A549 (cell line): ENCODE results near the gene RPL13A. TPM values are rescaled to one million over a fixed set of nuclear protein-coding genes. Genes with fewer than 3 reads are reported as not detected.

Source experiments
- ATAC-seq, 2 experiments: fragments of 200-7000 bp in 1 of 2; fragments of >200 bp in 1 of 2; cut with Nextera tagmentation in 1 of 2; cut with Tn5 transposase in 1 of 2; 3 replicates each; pipeline versions ENCODE4 v1.8.0 to v1.9.1; 2018 to 2020; ENCODE audit warnings: mild to moderate bottlenecking in 1 of 2, moderate library complexity in 1 of 2
- CTCF ChIA-PET: fragments of 300-600 bp; sonication (Branson Sonifier 250); formaldehyde crosslinking; extraction: SDS; loops from one replicate; lab custom pipeline; 2021; ENCODE audit warnings: antibody characterized with exemption, inconsistent platforms; lab: Yijun Ruan, JAX
- POLR2A ChIA-PET: fragments of 350-600 bp; formaldehyde crosslinking; extraction: SDS; loops from one replicate; lab custom pipeline; 2021; ENCODE audit warnings: antibody characterized with exemption, inconsistent platforms; lab: Yijun Ruan, JAX
- DNase-seq, 2 experiments: peaks; one replicate each; pipeline versions ENCODE4 v3.0.0 to v3.0.0-alpha.2; 2011 to 2016; ENCODE audit warnings: low read depth in 1 of 2, low spot score in 1 of 2
- FAIRE-seq: peaks from 2 replicates; lab custom pipeline; 2011; peaks lifted over from hg19 to GRCh38; lab: Jason Lieb, UNC
- H3K27ac ChIP-seq, 2 experiments: fragments of >200 bp; sonication (Bioruptor Twin); formaldehyde crosslinking; 3 replicates each; pipeline ENCODE4 v1.5.1; 2016 to 2017
- H3K4me1 ChIP-seq: fragments of >200 bp; sonication (Bioruptor Twin); formaldehyde crosslinking; 3 replicates; pipeline ENCODE4 v1.6.1; 2016
- H3K4me2 ChIP-seq: fragments of >200 bp; sonication (Bioruptor Twin); formaldehyde crosslinking; 3 replicates; pipeline ENCODE4 v1.6.1; 2016
- H3K4me3 ChIP-seq: fragments of >200 bp; sonication (Bioruptor Twin); formaldehyde crosslinking; 3 replicates; pipeline ENCODE4 v1.5.1; 2016
- H3K9me3 ChIP-seq: fragments of >200 bp; sonication (Bioruptor Twin); formaldehyde crosslinking; 3 replicates; pipeline ENCODE4 v1.6.1; 2016
- BHLHE40 ChIP-seq: IDR thresholded peaks from 2 replicates; pipeline ENCODE4 v1.6.1; 2012; ENCODE audit warnings: low read depth, low read length, inconsistent platforms
- E2F6 ChIP-seq: IDR thresholded peaks from 2 replicates; pipeline ENCODE4 v1.6.1; 2012; ENCODE audit warnings: low read depth, borderline replicate concordance
- EHMT2 ChIP-seq: fragments of 200-600 bp; sonication (generic); IDR thresholded peaks from 2 replicates; pipeline ENCODE4 v1.6.1; 2016; ENCODE audit warnings: antibody characterized with exemption, low read depth, mild to moderate bottlenecking, moderate library complexity
- EP300 ChIP-seq, 2 experiments: fragments of >200 bp; sonication (Bioruptor Twin); formaldehyde crosslinking; IDR thresholded peaks; 2 replicates in 1 of 2; 3 replicates in 1 of 2; pipeline ENCODE4 v1.6.1; 2016 to 2017
- ESRRA ChIP-seq: fragments of 150-350 bp; IDR thresholded peaks from 2 replicates; pipeline ENCODE4 v1.6.1; 2014; ENCODE audit warnings: mild to moderate bottlenecking, low read length, borderline replicate concordance
- GATA3 ChIP-seq: IDR thresholded peaks from 2 replicates; pipeline ENCODE4 v1.6.1; 2012; ENCODE audit warnings: borderline replicate concordance
- HEYL ChIP-seq: fragments of 250-450 bp; sonication (Bioruptor Pico); IDR thresholded peaks from 2 replicates; pipeline ENCODE4 v1.8.0; 2021; ENCODE audit warnings: mild to moderate bottlenecking, moderate library complexity
- HMGXB4 ChIP-seq: fragments of 250-450 bp; sonication (Bioruptor Pico); IDR thresholded peaks from 2 replicates; pipeline ENCODE4 v1.5.0; 2021; ENCODE audit warnings: mild to moderate bottlenecking, moderate library complexity, borderline replicate concordance
- HOXA7 ChIP-seq: fragments of 250-450 bp; sonication (Bioruptor Pico); IDR thresholded peaks from 2 replicates; pipeline ENCODE4 v1.5.0; 2020; ENCODE audit warnings: mild to moderate bottlenecking, moderate library complexity
- HOXB5 ChIP-seq: fragments of 250-450 bp; sonication (Bioruptor Pico); IDR thresholded peaks from 2 replicates; pipeline ENCODE4 v1.5.0; 2020; ENCODE audit warnings: mild to moderate bottlenecking, moderate library complexity
- KDM5A ChIP-seq: fragments of 200-600 bp; sonication (generic); IDR thresholded peaks from 2 replicates; pipeline ENCODE4 v1.6.1; 2016; ENCODE audit warnings: antibody characterized with exemption, mild to moderate bottlenecking
- PBX3 ChIP-seq: IDR thresholded peaks from 2 replicates; pipeline ENCODE4 v1.6.1; 2012
- PHF8 ChIP-seq: fragments of 200-600 bp; sonication (generic); IDR thresholded peaks from 2 replicates; pipeline ENCODE4 v1.6.1; 2016; ENCODE audit warnings: low read depth, mild to moderate bottlenecking, antibody characterized with exemption, moderate library complexity, borderline replicate concordance
- RAD21 ChIP-seq, 2 experiments: fragments of >200 bp in 1 of 2; sonication (Bioruptor Twin) in 1 of 2; formaldehyde crosslinking in 1 of 2; IDR thresholded peaks in 1 of 2; conservative IDR thresholded peaks in 1 of 2; 2 replicates in 1 of 2; 3 replicates in 1 of 2; pipeline ENCODE4 v1.6.1; 2012 to 2018; ENCODE audit warnings: inconsistent platforms in 1 of 2
- RARB ChIP-seq: fragments of 250-450 bp; sonication (Bioruptor Pico); IDR thresholded peaks from 2 replicates; pipeline ENCODE4 v1.8.0; 2021; ENCODE audit warnings: mild to moderate bottlenecking, moderate library complexity
- RCOR1 ChIP-seq: fragments of 150-350 bp; IDR thresholded peaks from 2 replicates; pipeline ENCODE4 v1.6.1; 2014; ENCODE audit warnings: antibody characterized with exemption, low read length, low read depth
- RFX5 ChIP-seq: fragments of 450-650 bp; IDR thresholded peaks from 2 replicates; pipeline ENCODE4 v1.7.1; 2014; ENCODE audit warnings: antibody characterized with exemption, mild to moderate bottlenecking, moderate library complexity
- SREBF2 ChIP-seq: fragments of 450-650 bp; IDR thresholded peaks from 2 replicates; pipeline ENCODE4 v1.6.1; 2014; ENCODE audit warnings: mild to moderate bottlenecking, moderate library complexity
- ZFP36 ChIP-seq: fragments of 450-650 bp; IDR thresholded peaks from 2 replicates; pipeline ENCODE4 v1.6.1; 2014; ENCODE audit warnings: borderline replicate concordance; ENCODE audit not compliant: partially characterized antibody
- WGBS: methylation state at CpG from one replicate; pipeline ENCODE4 v1.1.6; 2017; ENCODE audit errors: missing lambda C conversion rate; 5-methylcytosine and 5-hydroxymethylcytosine counted together
- polyA plus RNA-seq, 4 experiments: library from polyadenylated mRNA; depleted of rRNA in 3 of 4; stranded (reverse); fragments of >200 nt; fragmentation: RNase III in 1 of 4; extraction: RNeasy Plus Mini Kit Qiagen cat#74134 plus additional on column Dnase treatment in 1 of 4; gene quantifications; 2 replicates in 3 of 4; 3 replicates in 1 of 4; pipeline ENCODE4 v1.2.3, GENCODE V29; 2011 to 2017

RPL13A gene
- polyA plus RNA-seq, 2 of the 4 experiments (the other 2 are of a cell fraction) = 3,595 to 5,410 TPM

- Histone ChIP-seq H3K4me3 (no peak overlapping the region), H3K27ac (no peak overlapping the region), H3K4me1 (peaks cover 15% of the 10 kb centered on the region), H3K9me3 (no peaks in the 10 kb centered on the region), H3K4me2 (no peak overlapping the region)
- ChIA-PET CTCF (interaction anchor here (0.7 to 4.6 kb wide), 6 partner anchors 9 to 56 kb away, joined by 4 to 42 read pairs (median 14); no protein-coding TSS in a partner anchor), POLR2A (no interaction called here)
- DNase-seq (no peak), FAIRE-seq (no peak), ATAC-seq (no peak; a peak in 1 of 6 replicates)
- WGBS = 87% methylated on average over 21 of the region's 21 CpGs
- TF ChIP-seq KDM5A (no peak), RFX5 (no peak), HMGXB4 (CRISPR knock-in tag) (no peak), BHLHE40 (no peak), E2F6 (no peak), RAD21 (conservative IDR thresholded peaks at IDR 0.05 in 1 of 2, IDR thresholded peaks at IDR 0.05 in 1 of 2) (no peak), PHF8 (no peak), RCOR1 (no peak), HEYL (CRISPR knock-in tag) (no peak), RARB (no peak)
Observed at GRCh38 chr19:49514151-49514550, 26.7 kb downstream of the RPL13A start.

- WGBS = 74% methylated on average over 4 of the region's 4 CpGs
- CTCF ChIA-PET = interaction anchor here (1.0 to 4.6 kb wide), 9 partner anchors 10 to 156 kb away, joined by 3 to 42 read pairs (median 6); no protein-coding TSS in a partner anchor
- no peak overlapping the region for H3K4me2 ChIP-seq
- POLR2A ChIA-PET = no interaction called here
- peaks cover 15% of the 10 kb centered on the region for H3K4me1 ChIP-seq
- H3K4me3 ChIP-seq = no peak overlapping the region
- ATAC-seq (no peak), DNase-seq (no peak), FAIRE-seq (no peak)
- no peaks in the 10 kb centered on the region for H3K9me3 ChIP-seq
- TF ChIP-seq EHMT2 = no peak
- TF ChIP-seq HOXA7 (CRISPR knock-in tag) = no peak
- TF ChIP-seq EP300 (IDR thresholded peaks at IDR 0.05) = no peak
- TF ChIP-seq PHF8 = no peak
- TF ChIP-seq HEYL (CRISPR knock-in tag) = no peak
- no peak for TF ChIP-seq HOXB5 (CRISPR knock-in tag)
- TF ChIP-seq SREBF2 = no peak
- TF ChIP-seq ZFP36 = no peak
- no peak for TF ChIP-seq ESRRA
- TF ChIP-seq GATA3 = no peak
- TF ChIP-seq PBX3 = no peak
- no peak overlapping the region for H3K27ac ChIP-seq
Observed at GRCh38 chr19:49515767-49516166, 28.4 kb downstream of the RPL13A start.

GRCh38 chr19:49518033-49518432 is 30.6 kb downstream of the RPL13A start:
- CTCF ChIA-PET = interaction anchor here (0.6 to 4.1 kb wide), 8 partner anchors 10 to 319 kb away, joined by 3 to 24 read pairs (median 4); partner anchors contain the start of gene RCN3
- POLR2A ChIA-PET = no interaction called here
- H3K4me3 ChIP-seq = no peak overlapping the region
- WGBS = 87% methylated on average over 3 of the region's 3 CpGs
- no peak for DNase-seq
- H3K9me3 ChIP-seq = no peaks in the 10 kb centered on the region
- no peak overlapping the region for H3K4me2 ChIP-seq
- ATAC-seq = no peak
- TF ChIP-seq KDM5A = no peak
- no peak for FAIRE-seq
- H3K4me1 ChIP-seq = 0 out of 3 replicates have a peak, but pooled peaks cover 6% of the 10 kb centered on the region
- H3K27ac ChIP-seq = no peak overlapping the region
